ENCODE data around the gene SRGAP1. TPM values are rescaled to one million over a fixed set of nuclear protein-coding genes. Genes with fewer than 3 reads are reported as not detected.

SRGAP1 gene
- total and polyA plus RNA-seq, 2 experiments from 2014 or later = 9.2 to 10.8 TPM

DNA sequence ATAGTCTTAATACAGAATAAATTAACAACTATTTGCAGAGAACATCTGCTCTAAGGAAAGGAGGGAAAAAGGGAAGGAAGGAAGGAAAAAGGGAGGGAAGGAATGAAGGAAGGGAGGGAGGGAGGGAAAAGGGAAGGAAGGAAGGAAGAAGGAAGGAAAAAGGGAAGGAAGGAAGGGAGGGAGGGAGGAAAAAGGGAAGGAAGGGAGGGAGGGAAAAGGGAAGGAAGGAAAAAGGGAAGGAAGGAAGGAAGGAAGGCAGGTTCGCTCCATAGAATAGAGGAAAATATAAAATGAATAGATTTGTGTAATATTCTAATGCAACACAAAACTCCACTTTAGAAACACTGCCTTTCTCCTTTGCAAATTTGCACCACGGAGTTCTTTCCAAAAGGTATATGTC lies 361.0 kb downstream of the SRGAP1 start:
- no peaks in the 10 kb centered on the region for H3K9me2 ChIP-seq (replicated peaks; ENCODE audit: insufficient read depth)
- H3K4me3 ChIP-seq = no peak overlapping the region
- TF ChIP-seq, protein P1, sequence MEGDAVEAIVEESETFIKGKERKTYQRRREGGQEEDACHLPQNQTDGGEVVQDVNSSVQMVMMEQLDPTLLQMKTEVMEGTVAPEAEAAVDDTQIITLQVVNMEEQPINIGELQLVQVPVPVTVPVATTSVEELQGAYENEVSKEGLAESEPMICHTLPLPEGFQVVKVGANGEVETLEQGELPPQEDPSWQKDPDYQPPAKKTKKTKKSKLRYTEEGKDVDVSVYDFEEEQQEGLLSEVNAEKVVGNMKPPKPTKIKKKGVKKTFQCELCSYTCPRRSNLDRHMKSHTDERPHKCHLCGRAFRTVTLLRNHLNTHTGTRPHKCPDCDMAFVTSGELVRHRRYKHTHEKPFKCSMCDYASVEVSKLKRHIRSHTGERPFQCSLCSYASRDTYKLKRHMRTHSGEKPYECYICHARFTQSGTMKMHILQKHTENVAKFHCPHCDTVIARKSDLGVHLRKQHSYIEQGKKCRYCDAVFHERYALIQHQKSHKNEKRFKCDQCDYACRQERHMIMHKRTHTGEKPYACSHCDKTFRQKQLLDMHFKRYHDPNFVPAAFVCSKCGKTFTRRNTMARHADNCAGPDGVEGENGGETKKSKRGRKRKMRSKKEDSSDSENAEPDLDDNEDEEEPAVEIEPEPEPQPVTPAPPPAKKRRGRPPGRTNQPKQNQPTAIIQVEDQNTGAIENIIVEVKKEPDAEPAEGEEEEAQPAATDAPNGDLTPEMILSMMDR (IDR thresholded peaks at IDR 0.05; ENCODE audit: poor library complexity) = no peak
- no peak for TF ChIP-seq EZH2phosphoT487 (IDR thresholded peaks at IDR 0.05; ENCODE audit: low read depth, severe bottlenecking, unreplicated experiment)
- no peak for TF ChIP-seq EZH2 (IDR thresholded peaks at IDR 0.05; ENCODE audit: borderline replicate concordance)
- H3K4me2 ChIP-seq = no peak overlapping the region
- 94% methylated on average over 2 of the region's 2 CpGs for WGBS (ENCODE audit: low lambda C conversion rate, missing lambda C conversion rate)
- no peaks in the 10 kb centered on the region for H3K4me1 ChIP-seq (ENCODE audit: insufficient read depth)
- H3K27me3 ChIP-seq = no peaks in the 10 kb centered on the region
- H3K79me2 ChIP-seq = no peaks in the 10 kb centered on the region
- H3K27ac ChIP-seq = no peak overlapping the region
- no peaks in the 10 kb centered on the region for H4K20me1 ChIP-seq (ENCODE audit: insufficient read depth, poor library complexity, severe bottlenecking)
- H3K36me3 ChIP-seq (replicated peaks; ENCODE audit: insufficient read depth, low read depth) = no peaks in the 10 kb centered on the region
- no peak for DNase-seq (ENCODE audit: low spot score)
- H3K9me3 ChIP-seq (ENCODE audit: low read depth) = no peaks in the 10 kb centered on the region
- no peak overlapping the region for H2AFZ ChIP-seq

DNA sequence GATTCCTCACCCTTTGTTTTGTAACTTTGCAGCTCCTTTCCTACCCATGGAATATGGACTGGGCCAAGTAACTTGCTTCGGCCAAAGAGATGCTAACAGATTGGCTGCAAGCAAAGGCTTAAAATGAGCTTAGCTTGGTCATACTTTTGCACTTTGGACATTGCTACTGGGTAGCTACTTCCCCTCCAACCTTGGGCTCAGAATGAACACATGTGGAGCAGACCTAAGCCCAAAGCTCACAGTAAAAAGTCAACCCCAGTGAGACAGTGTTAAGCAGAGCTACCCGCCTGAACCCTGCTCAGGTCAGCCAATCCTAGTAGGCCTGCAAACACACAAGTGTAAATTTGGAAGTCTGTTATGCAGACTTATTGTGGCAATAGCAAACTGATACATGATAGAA lies 363.0 kb downstream of the SRGAP1 start:
- no peak overlapping the region for H3K27ac ChIP-seq
- TF ChIP-seq EZH2phosphoT487 (IDR thresholded peaks at IDR 0.05; ENCODE audit: low read depth, severe bottlenecking, unreplicated experiment) (no peak), EZH2 (IDR thresholded peaks at IDR 0.05; ENCODE audit: borderline replicate concordance) (no peak)
- TF ChIP-seq, protein P1 (IDR thresholded peaks at IDR 0.05; ENCODE audit: poor library complexity) = no peak
- no peaks in the 10 kb centered on the region for H3K36me3 ChIP-seq (replicated peaks; ENCODE audit: insufficient read depth, low read depth)
- H3K27me3 ChIP-seq = no peaks in the 10 kb centered on the region
- H3K4me3 ChIP-seq = no peak overlapping the region
- H4K20me1 ChIP-seq (ENCODE audit: insufficient read depth, poor library complexity, severe bottlenecking) = no peaks in the 10 kb centered on the region
- 97% methylated on average over 2 of the region's 2 CpGs for WGBS (ENCODE audit: low lambda C conversion rate, missing lambda C conversion rate)
- no peaks in the 10 kb centered on the region for H3K9me2 ChIP-seq (replicated peaks; ENCODE audit: insufficient read depth)
- no peak for DNase-seq (ENCODE audit: low spot score)
- no peak overlapping the region for H2AFZ ChIP-seq
- H3K79me2 ChIP-seq = no peaks in the 10 kb centered on the region
- no peaks in the 10 kb centered on the region for H3K4me1 ChIP-seq (ENCODE audit: insufficient read depth)
- no peaks in the 10 kb centered on the region for H3K9me3 ChIP-seq (ENCODE audit: low read depth)
- H3K4me2 ChIP-seq = no peak overlapping the region

Small RNA genes within 50 kb of the gene (small RNA-seq; reads per million reads assigned to genes)
- not detected for gene AC020611.1
- gene RNU6-1009P = not detected

Other genes with a start within 250 kb of the SRGAP1 start
- gene DPY19L2, start 176.2 kb upstream of the SRGAP1 start, total RNA-seq = 11.0 and 11.6 TPM in 2 replicates
- 4.9 and 5.0 TPM in 2 replicates for gene DPY19L2, start 176.2 kb upstream of the SRGAP1 start, polyA plus RNA-seq
- 22.9 and 23.5 TPM in 2 replicates for gene RXYLT1, start 64.8 kb upstream of the SRGAP1 start, total RNA-seq
- gene RXYLT1, start 64.8 kb upstream of the SRGAP1 start, polyA plus RNA-seq = 17.1 and 23.0 TPM in 2 replicates